Activated CD4-positive, alpha-beta T cell treated with anti-CD3 and anti-CD28 coated beads, Interleukin-2, amount 10 ng/mL, durations not matched to agents 7 days and 5 days (primary cell): ENCODE results near the gene UGT1A6. TPM values are rescaled to one million over a fixed set of nuclear protein-coding genes. Genes with fewer than 3 reads are reported as not detected.

Experiments used
- CTCF ChIA-PET: fragments of 350-600 bp; sonication (Branson Sonifier 250); formaldehyde crosslinking; loops from one replicate; lab custom pipeline; 2021; ENCODE audit warnings: antibody characterized with exemption; lab: Charles Lee
- POLR2A ChIA-PET: fragments of 350-600 bp; sonication (Branson Sonifier 250); formaldehyde crosslinking; loops from one replicate; lab custom pipeline; 2021; ENCODE audit warnings: antibody characterized with exemption; lab: Charles Lee
- DNase-seq: peaks from one replicate; pipeline ENCODE4 v3.0.0-alpha.2; 2020
- H3K27ac Mint-ChIP-seq: one replicate; pipeline ENCODE4 v1.8.0; 2021; ENCODE audit warnings: mild to moderate bottlenecking, moderate library complexity, mixed read lengths
- H3K27me3 Mint-ChIP-seq: one replicate; pipeline ENCODE4 v1.8.0; 2021; ENCODE audit warnings: mixed read lengths
- H3K36me3 Mint-ChIP-seq: one replicate; pipeline ENCODE4 v1.8.0; 2021; ENCODE audit warnings: low read depth, mixed read lengths
- H3K4me1 Mint-ChIP-seq: one replicate; pipeline ENCODE4 v1.8.0; 2021; ENCODE audit warnings: mixed read lengths
- H3K4me3 Mint-ChIP-seq: one replicate; pipeline ENCODE4 v1.8.0; 2021; ENCODE audit warnings: mild to moderate bottlenecking, moderate library complexity, mixed read lengths
- H3K9me3 Mint-ChIP-seq: one replicate; pipeline ENCODE4 v1.8.0; 2021; ENCODE audit warnings: mixed read lengths
- total RNA-seq, 2 experiments: library from RNA; stranded (reverse); gene quantifications; one replicate each; pipeline ENCODE4 v1.2.3, GENCODE V29; 2021

UGT1A6 gene
- total RNA-seq, 2 experiments from 2014 or later = not detected

DNA sequence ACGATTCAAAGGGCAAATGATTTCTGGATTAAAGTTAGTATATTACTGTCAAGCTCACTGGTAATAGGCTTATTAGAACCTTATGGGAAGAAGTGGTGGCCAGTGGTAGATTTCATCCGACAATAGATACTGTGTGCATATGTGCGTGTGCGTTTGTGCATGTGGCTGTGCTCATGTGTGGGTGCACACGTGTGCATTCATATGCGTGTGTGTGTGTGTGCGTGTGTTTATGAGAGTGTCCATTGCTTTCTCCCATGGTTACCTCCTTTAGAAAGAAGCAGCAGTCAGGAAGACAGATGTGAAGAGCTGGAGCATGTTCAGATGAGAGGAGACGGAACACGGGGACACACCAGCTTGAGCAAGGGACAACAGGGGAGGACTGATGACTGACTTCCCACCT lies 76.6 kb downstream of the UGT1A6 start:
- no peak overlapping the region for H3K27ac Mint-ChIP-seq
- H3K27me3 Mint-ChIP-seq = peaks cover 16% of the 10 kb centered on the region

DNA sequence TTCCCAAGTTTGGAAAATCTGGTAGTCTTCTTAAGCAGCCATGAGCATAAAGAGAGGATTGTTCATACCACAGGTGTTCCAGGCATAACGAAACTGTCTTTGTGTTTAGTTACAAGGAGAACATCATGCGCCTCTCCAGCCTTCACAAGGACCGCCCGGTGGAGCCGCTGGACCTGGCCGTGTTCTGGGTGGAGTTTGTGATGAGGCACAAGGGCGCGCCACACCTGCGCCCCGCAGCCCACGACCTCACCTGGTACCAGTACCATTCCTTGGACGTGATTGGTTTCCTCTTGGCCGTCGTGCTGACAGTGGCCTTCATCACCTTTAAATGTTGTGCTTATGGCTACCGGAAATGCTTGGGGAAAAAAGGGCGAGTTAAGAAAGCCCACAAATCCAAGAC lies 79.5 kb downstream of the UGT1A6 start:
- no peak for DNase-seq
- Mint-ChIP-seq H3K9me3 (peaks cover 3% of the 10 kb centered on the region), H3K36me3 (no peaks in the 10 kb centered on the region), H3K27ac (no peak overlapping the region), H3K4me1 (no peaks in the 10 kb centered on the region), H3K27me3 (peaks cover 14% of the 10 kb centered on the region), H3K4me3 (no peak overlapping the region)
- CTCF ChIA-PET = no interaction called here
- POLR2A ChIA-PET = no interaction called here

More for the DNA sequence above, 76.6 kb downstream of the UGT1A6 start:
- H3K36me3 Mint-ChIP-seq = no peaks in the 10 kb centered on the region
- no peak for DNase-seq
- POLR2A ChIA-PET = no interaction called here
- CTCF ChIA-PET = no interaction called here
- no peaks in the 10 kb centered on the region for H3K4me1 Mint-ChIP-seq
- H3K4me3 Mint-ChIP-seq = no peak overlapping the region
- H3K9me3 Mint-ChIP-seq = no peaks in the 10 kb centered on the region

DNA sequence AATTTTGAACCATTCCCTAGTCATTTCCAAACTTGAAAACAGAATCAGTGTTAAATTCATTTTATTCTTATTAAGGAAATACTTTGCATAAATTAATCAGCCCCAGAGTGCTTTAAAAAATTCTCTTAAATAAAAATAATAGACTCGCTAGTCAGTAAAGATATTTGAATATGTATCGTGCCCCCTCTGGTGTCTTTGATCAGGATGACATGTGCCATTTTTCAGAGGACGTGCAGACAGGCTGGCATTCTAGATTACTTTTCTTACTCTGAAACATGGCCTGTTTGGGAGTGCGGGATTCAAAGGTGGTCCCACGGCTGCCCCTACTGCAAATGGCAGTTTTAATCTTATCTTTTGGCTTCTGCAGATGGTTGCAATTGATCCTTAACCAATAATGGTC lies 79.9 kb downstream of the UGT1A6 start:
- H3K4me1 Mint-ChIP-seq = no peaks in the 10 kb centered on the region
- H3K9me3 Mint-ChIP-seq = peaks cover 3% of the 10 kb centered on the region
- no peak overlapping the region for H3K27ac Mint-ChIP-seq
- no peak for DNase-seq
- no peaks in the 10 kb centered on the region for H3K36me3 Mint-ChIP-seq
- ChIA-PET CTCF (no interaction called here), POLR2A (no interaction called here)
- no peak overlapping the region for H3K4me3 Mint-ChIP-seq
- H3K27me3 Mint-ChIP-seq = peaks cover 13% of the 10 kb centered on the region

DNA sequence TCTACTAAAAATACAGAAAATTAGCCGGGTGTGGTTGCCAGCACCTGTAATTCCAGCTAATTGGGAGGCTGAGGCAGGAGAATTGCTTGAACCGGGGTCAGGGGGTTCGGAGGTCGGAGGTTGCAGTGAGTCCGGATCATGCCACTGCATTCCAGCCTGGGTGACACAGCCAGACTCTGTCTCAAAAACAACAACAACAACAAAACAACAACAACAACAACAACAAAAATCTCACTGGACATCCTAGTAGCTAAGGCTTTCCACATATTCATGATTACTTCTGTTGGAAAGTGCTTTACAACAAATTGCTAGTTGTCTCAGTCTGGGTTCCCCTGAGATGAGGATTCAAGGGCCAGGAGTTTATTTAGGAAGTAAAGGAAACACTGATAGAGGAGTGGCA lies 81.2 kb downstream of the UGT1A6 start:
- no peaks in the 10 kb centered on the region for H3K4me1 Mint-ChIP-seq
- no peak overlapping the region for H3K27ac Mint-ChIP-seq
- H3K9me3 Mint-ChIP-seq = peaks cover 3% of the 10 kb centered on the region
- ChIA-PET CTCF (interaction anchor here (1.3 kb wide), 1 partner anchor 40 kb away, joined by 3 read pairs; no protein-coding TSS in a partner anchor), POLR2A (no interaction called here)
- H3K36me3 Mint-ChIP-seq = no peaks in the 10 kb centered on the region
- peaks cover 10% of the 10 kb centered on the region for H3K27me3 Mint-ChIP-seq
- DNase-seq = no peak
- no peak overlapping the region for H3K4me3 Mint-ChIP-seq

DNA sequence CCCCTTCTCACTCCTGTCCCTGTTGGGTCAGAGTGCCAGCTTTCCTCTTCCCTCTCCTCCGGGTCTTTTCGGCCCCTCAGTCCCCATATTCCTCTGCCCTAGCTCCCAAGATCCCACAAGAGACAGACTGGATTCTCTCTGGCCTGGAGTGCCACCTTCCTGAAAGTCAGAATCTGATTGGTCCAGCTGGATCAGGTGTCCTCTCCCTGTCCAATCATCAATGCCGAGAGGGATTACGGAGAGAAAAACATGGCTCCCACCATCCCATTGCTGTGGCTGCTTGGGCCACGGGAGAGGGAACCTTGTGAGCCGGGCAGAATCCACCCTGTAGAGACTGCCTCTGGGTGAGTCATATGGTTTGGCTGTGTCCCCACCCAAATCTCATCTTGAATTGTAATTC lies 82.7 kb downstream of the UGT1A6 start:
- ChIA-PET POLR2A (no interaction called here), CTCF (no interaction called here)
- peaks cover 3% of the 10 kb centered on the region for H3K9me3 Mint-ChIP-seq
- H3K27ac Mint-ChIP-seq = no peak overlapping the region
- H3K27me3 Mint-ChIP-seq = peaks cover 8% of the 10 kb centered on the region
- no peaks in the 10 kb centered on the region for H3K36me3 Mint-ChIP-seq
- no peak for DNase-seq
- H3K4me1 Mint-ChIP-seq = no peaks in the 10 kb centered on the region
- H3K4me3 Mint-ChIP-seq = no peak overlapping the region

DNA sequence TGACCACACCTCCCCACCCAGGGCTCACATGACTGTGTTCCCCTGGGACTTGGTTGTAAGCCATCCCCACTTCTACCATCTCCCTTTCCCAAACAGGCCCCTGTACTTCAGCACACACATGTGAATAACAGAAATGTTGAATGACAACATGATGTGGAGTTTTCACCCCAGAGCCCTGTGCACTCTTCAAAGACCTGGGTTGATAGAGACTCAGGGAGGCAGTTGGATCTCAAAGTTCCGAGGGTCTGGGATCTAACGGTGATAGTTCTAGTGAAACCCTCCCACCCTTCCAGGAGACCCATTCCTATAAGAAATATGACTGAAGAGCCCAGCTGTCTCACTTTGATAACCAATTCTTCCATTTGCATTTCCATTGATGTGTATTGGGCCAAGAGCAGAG lies 85.3 kb downstream of the UGT1A6 start, which contains the start of gene MROH2A:
TSS of gene MROH2A (plus strand) at position 301 of the 400 bp plus-strand sequence. CDS start 1,029 bp downstream, outside the sequence.
- Mint-ChIP-seq H3K4me3 (no peak within 1 kb of the TSS), H3K27me3 (peaks cover 19% of the 10 kb centered on the region), H3K27ac (no peak within 1 kb of the TSS), H3K36me3 (no peaks in the 10 kb centered on the region), H3K4me1 (no peaks in the 10 kb centered on the region), H3K9me3 (peaks cover 3% of the 10 kb centered on the region)
- ChIA-PET CTCF (interaction anchor here (0.5 kb wide), 1 partner anchor 239 kb away, joined by 3 read pairs; no protein-coding TSS in a partner anchor), POLR2A (no interaction called here)
- DNase-seq = no peak

DNA sequence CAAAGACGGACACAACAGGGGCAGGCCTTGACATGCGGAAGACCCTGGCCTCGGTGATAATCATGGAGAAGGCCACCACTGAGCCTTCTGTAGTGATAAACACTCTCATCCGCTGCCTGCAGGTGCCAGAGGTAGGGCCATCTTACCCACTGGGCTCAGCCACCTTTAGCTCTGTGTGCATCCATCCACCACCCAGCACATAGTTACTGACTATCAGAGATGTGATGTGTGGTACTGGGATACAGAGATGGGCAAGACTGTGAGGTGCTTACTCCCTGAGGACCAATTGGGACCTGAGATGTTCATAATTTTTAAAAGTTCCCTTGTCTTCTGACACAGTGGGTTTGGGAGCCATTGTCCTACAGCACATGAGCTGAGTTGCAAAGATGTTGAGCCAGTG lies 87.0 kb downstream of the UGT1A6 start:
- H3K9me3 Mint-ChIP-seq = peaks cover 3% of the 10 kb centered on the region
- H3K27me3 Mint-ChIP-seq = peaks cover 20% of the 10 kb centered on the region
- ChIA-PET CTCF (no interaction called here), POLR2A (no interaction called here)
- no peak overlapping the region for H3K27ac Mint-ChIP-seq
- DNase-seq = no peak
- H3K4me1 Mint-ChIP-seq = no peaks in the 10 kb centered on the region
- no peak overlapping the region for H3K4me3 Mint-ChIP-seq
- no peaks in the 10 kb centered on the region for H3K36me3 Mint-ChIP-seq

DNA sequence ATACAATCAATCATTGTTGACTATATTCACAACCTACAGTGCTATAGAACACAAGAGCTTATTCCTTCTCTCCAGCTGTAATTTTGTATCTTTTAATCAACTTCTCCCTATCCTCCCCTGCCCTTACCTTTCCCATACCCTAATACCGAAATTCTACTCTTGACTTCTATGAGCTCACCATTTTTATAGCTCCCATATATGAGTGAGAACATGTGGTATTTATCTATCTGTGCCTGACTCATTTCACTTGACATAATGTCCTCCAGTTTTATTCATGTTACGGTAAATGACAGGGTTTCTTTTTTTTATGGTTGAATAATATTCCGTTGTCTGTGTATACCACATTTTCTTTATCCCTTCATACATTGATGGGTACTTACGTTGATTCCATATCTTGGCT lies 88.1 kb downstream of the UGT1A6 start:
- Mint-ChIP-seq H3K4me3 (no peak overlapping the region), H3K4me1 (no peaks in the 10 kb centered on the region), H3K36me3 (no peaks in the 10 kb centered on the region), H3K9me3 (peaks cover 3% of the 10 kb centered on the region), H3K27me3 (peaks cover 18% of the 10 kb centered on the region), H3K27ac (no peak overlapping the region)
- POLR2A ChIA-PET = no interaction called here
- CTCF ChIA-PET = interaction anchor here (1.0 kb wide), 1 partner anchor 25 kb away, joined by 3 read pairs; no protein-coding TSS in a partner anchor
- DNase-seq = no peak

DNA sequence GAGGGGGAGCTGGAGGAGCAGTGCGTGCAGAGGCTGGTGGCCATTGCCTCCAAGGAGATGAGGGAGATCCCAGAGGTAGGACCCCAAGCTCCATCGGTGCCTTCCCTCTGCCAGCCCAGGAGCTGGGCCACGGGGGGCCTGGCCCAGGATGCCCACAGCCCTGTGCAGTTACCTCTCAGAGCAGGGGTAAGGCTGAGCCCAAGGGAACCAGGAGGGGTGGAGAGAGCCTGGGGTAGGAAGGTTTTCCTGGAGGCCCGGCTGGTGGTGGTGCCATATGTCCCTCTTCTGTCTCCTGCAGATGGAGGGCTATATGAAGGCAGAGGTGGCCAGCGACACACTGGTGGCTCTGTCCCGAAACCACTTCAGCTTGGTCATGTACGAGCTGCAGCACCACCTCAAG lies 96.9 kb downstream of the UGT1A6 start:
- no peak for DNase-seq
- H3K4me3 Mint-ChIP-seq = no peak overlapping the region
- no peak overlapping the region for H3K27ac Mint-ChIP-seq
- no peaks in the 10 kb centered on the region for H3K9me3 Mint-ChIP-seq
- H3K27me3 Mint-ChIP-seq = no peaks in the 10 kb centered on the region
- ChIA-PET POLR2A (no interaction called here), CTCF (no interaction called here)
- H3K4me1 Mint-ChIP-seq = no peaks in the 10 kb centered on the region
- H3K36me3 Mint-ChIP-seq = no peaks in the 10 kb centered on the region

DNA sequence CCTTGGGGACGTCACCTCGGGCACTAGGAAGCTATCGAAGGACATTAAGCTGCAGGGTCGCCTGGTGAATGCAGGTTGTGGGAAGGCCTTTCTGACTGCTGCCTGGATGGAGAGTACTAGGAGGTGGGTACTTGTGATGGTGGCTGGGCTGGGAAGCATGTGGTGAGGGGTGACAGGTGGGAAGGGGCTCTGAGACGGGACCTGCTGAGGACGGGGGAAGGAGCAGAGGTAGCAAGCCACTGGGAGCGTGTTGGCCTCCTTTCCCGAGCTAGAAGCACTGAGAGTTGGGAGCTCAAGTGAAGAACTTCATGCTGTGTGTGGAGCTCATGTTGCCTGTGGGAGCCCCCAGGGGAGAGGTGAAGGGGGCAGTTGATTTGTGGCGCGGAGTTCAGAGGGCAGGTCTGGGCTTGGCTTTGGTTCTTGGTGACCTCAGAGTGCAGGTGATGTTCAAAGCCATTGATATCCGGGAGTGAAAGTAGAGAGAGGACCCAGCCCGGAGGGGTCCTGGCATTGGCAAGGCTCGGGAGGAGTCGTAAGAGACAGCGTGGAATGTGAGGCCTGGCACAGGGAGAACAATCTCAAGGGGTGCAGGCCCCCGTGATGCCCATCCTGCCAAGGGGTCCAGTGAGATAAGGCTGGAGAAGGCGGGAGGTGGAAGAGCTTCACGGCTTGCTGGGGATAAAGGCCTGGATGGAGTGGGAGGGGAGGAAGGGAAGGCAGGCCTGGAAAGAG lies 98.6 kb downstream of the UGT1A6 start:
- Mint-ChIP-seq H3K4me1 (no peaks in the 10 kb centered on the region), H3K27ac (no peak overlapping the region), H3K4me3 (no peak overlapping the region), H3K9me3 (no peaks in the 10 kb centered on the region), H3K27me3 (no peaks in the 10 kb centered on the region), H3K36me3 (no peaks in the 10 kb centered on the region)
- CTCF ChIA-PET = no interaction called here
- no peak for DNase-seq
- POLR2A ChIA-PET = interaction anchor here (0.6 kb wide), 1 partner anchor 1808 kb away, joined by 4 read pairs; no protein-coding TSS in a partner anchor

DNA sequence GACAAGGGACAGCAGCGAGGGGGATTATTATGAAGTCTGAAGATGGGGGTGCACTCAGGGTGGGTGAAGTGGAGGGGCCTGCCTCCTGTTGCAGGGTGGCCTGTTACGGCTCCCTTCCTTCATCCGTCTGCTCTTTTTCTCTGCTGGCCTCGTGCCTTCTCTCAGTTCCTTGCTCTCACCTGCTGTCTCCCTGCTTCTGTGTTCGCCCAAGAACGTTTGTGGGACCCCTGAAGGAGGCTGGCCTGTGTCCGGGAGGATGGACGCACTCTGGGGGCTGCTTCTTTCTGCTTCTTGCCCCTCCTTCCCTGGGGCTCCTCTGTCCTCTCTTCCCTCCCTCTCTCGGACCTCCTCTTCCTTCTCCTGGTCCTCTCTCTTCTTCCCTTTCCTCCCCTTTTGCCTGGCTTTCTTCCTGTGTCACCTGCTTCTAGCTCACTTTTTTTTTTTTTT lies 99.2 kb downstream of the UGT1A6 start:
- Mint-ChIP-seq H3K4me1 (no peaks in the 10 kb centered on the region), H3K36me3 (no peaks in the 10 kb centered on the region), H3K4me3 (no peak overlapping the region), H3K9me3 (no peaks in the 10 kb centered on the region), H3K27me3 (no peaks in the 10 kb centered on the region), H3K27ac (no peak overlapping the region)
- CTCF ChIA-PET = no interaction called here
- no peak for DNase-seq
- POLR2A ChIA-PET = no interaction called here

DNA sequence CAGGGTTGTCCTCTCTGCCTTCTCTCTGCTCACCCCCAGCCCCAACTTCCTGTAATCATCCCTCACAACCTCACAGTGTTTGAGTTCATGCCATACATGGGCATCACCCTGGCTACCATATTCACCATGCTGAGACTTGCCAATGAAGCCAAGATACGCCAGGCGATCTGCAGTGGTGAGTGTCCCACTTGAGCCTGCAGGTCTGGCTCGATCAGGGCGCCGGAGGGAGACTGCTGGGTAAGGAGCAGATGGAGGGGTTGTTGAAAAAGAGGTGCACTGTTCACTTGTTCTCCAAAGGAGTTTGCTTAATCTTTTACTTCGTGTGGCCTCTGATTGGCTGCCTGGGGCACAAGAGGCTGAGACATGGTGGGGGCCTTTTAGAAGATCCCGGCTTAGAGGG lies 100.0 kb downstream of the UGT1A6 start:
- ChIA-PET POLR2A (no interaction called here), CTCF (no interaction called here)
- no peaks in the 10 kb centered on the region for H3K36me3 Mint-ChIP-seq
- H3K27me3 Mint-ChIP-seq = no peaks in the 10 kb centered on the region
- H3K27ac Mint-ChIP-seq = no peak overlapping the region
- DNase-seq = no peak
- no peaks in the 10 kb centered on the region for H3K9me3 Mint-ChIP-seq
- no peak overlapping the region for H3K4me3 Mint-ChIP-seq
- H3K4me1 Mint-ChIP-seq = no peaks in the 10 kb centered on the region

DNA sequence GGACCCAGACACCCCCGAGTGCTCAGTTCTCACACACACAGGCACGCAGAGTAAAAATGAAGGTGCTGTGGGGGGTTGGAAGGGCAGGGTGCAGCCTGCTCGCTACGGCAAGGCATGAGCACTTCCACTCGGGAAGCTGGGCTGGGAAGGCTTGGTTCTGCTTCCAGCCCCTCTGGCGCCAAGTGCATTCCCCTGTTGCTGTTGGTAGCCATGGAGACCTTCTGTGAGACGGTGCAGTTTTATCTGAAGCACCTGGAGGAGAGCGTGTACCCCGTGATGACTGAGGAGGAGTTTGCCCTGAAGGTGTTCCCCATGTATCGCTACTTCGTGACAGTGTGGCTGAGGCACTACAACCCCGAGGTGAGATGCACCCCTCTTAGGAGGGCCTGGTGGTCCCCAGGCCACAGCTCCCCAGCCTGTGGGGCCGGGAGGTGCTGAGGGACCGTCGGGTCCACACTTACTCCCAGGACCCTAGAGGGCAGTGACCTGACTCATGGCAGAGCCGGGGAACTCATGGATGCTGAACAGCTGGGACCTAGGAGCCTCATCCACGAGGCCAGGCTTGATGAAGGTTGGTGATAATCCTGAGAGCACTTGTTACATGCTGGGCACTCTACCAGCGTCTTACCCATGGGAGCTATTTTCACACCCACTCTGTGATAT lies 100.9 kb downstream of the UGT1A6 start:
- H3K27me3 Mint-ChIP-seq = no peaks in the 10 kb centered on the region
- POLR2A ChIA-PET = no interaction called here

More for the DNA sequence above, 100.9 kb downstream of the UGT1A6 start:
- Mint-ChIP-seq H3K9me3 (no peaks in the 10 kb centered on the region), H3K27ac (no peak overlapping the region), H3K36me3 (no peaks in the 10 kb centered on the region), H3K4me1 (no peaks in the 10 kb centered on the region), H3K4me3 (no peak overlapping the region)
- no peak for DNase-seq
- CTCF ChIA-PET = no interaction called here
